NCI-H2029 (cell line): ENCODE data around the gene GP1BA.

ENCODE experiments used
- DNase-seq: peaks from one replicate; lab custom pipeline; 2025; lab: John Stamatoyannopoulos, UW

GP1BA gene

DNA sequence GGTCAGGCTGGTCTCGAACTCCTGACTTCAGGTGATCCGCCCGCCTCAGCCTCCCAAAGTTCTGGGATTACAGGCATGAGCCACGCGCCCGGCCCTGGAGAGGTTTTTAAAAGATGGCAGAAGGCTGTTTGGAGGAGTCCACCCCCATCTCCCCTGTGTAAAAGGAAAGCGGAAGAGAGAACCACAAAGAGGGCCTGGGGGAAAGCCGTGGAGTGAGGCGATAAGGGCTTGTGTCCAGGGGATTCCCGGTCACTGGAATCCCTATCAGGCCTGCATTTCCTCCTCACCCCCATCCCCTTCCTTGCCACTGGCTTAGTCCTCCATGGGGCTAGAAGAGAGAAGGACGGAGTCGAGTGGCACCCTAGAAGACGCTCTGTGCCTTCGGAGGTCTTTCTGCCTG is at the start of gene GP1BA:
GP1BA (plus strand) TSS at position 315 of the 400 bp plus-strand sequence. CDS start 328 bp downstream, outside the sequence.
- no peak for DNase-seq

DNA sequence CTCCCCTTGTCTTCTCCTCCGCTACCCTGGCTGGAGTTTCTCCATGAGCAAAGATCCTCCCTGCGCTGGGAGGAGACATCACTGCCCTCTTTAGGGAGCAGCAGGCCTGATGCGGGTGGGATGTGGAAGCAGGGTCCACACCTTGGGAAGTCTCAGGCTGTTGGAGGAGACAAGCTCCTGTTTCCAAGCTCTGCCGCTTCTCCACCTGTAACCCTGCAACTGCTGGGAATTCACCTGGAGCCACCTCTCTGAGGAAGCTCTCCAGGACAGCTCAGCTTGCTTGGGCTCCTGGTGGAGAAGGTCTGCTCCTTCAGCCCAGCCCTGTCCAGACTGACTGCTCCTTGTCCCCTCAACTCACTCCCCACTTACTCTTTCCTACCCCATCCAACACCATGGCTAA is 47.6 kb upstream of the GP1BA start:
- no peak for DNase-seq

DNA sequence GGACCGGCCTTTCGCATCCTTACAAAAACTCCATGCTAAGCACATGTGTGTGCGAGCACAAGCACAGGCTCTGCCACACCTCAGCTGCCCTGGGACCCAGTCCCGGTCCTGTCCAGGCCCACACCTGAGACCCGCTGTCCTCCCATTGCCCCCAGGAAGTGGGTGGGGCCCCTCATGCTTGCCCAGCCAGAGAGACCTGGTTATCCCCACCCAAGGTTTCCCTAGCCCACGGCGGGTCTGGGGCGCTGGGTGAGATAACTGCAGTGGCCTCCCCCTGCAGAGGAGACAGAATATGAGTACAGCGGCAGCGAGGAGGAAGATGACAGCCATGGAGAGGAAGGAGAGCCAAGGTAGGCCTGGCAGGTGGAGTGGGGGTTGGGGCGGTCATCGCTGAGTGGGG is 45.2 kb upstream of the GP1BA start:
- DNase-seq: no peak

DNA sequence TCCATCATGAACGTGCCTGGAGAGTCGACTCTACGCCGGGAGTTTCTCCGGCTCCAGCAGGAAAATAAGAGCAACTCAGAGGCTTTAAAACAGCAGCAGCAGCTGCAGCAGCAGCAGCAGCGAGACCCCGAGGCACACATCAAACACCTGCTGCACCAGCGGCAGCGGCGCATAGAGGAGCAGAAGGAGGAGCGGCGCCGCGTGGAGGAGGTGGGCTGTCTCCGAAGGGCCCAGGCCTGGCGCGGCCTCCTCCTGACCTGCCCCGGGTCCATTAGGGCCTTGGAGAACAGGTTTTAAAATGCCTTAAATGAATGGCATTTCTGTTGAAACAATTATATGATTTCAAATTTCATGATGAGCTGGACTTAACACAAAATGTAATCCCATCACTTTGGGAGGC is 44.5 kb upstream of the GP1BA start:
- DNase-seq: no peak

DNA sequence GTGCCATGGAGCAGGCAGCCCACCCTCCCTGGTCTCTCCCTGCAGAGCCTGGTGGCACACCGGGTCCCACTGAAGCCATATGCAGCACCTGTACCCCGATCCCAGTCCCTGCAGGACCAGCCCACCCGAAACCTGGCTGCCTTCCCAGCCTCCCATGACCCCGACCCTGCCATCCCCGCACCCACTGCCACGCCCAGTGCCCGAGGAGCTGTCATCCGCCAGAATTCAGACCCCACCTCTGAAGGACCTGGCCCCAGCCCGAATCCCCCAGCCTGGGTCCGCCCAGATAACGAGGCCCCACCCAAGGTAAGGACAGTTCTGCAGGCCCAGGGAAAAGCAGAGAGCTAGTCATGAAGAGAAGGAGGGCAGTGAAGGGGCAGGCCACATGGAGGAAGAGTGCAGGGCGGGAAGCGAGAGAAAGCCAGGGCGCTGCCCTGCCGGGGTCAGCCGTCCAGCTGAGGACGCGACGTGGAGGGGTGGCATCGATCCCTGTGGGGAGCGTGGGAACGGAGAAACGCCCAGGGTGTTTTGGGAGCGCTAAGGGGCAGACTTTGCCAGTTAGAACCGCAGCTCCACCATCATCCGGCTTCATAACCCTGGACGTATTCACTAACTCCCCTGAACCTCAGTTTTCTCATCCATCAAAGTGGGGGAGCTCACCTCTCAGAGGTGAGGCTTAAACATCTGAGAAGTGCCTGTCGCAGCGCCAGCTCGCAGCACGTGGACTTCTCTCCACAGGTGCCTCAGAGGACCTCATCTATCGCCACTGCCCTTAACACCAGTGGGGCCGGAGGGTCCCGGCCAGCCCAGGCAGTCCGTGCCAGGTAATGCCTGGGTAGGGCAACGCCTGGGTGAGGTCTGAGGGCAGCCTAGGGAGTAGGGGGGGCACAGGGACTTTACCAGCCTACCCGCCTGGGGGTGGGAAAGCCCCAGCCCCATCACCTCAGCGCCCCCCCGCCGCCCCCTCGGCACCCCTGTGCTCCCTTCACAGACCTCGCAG is 40.4 kb upstream of the GP1BA start:
- no peak for DNase-seq

DNA sequence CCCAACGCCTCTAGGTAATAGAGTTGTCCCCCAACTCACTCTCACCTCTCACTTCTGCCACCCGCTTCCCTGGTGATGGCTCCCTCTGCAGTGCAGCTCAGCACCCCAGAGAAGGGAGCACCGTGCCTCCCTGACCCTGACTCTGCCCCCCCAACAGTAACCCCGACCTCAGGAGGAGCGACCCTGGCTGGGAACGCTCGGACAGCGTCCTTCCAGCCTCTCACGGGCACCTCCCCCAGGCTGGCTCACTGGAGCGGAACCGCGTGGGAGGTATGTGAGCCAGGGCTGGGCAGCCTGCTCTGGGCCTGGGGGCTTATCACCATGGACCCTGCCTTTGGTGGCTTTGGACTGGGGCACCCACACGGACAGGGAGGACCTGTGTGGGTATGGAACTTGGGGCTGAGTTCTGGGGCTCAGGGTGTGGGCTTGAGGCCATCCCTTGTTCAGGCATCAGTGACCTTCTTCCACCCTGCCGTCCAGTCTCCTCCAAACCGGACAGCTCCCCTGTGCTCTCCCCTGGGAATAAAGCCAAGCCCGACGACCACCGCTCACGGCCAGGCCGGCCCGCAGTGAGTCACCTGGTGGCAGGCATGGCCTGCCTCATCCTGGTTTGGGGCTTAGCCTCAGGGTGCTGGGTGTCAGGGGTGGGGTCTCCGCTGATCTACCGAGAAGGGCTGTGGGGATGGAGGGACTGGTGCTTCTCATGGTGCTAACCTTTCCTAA is 39.4 kb upstream of the GP1BA start:
- no peak for DNase-seq

DNA sequence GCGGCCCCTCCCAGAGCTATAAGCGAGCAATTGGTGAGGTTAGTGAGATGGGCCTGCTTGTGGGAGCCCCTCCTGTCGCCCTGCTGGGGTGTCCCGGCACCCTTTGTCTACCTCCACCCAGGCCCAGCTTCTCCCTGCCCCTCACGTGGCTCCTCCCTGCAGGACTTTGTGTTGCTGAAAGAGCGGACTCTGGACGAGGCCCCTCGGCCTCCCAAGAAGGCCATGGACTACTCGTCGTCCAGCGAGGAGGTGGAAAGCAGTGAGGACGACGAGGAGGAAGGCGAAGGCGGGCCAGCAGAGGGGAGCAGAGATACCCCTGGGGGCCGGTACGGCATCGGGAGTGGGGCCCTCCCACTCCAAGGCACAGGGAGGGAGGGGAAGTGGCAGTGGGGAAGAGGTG is 38.8 kb upstream of the GP1BA start:
- no peak for DNase-seq

DNA sequence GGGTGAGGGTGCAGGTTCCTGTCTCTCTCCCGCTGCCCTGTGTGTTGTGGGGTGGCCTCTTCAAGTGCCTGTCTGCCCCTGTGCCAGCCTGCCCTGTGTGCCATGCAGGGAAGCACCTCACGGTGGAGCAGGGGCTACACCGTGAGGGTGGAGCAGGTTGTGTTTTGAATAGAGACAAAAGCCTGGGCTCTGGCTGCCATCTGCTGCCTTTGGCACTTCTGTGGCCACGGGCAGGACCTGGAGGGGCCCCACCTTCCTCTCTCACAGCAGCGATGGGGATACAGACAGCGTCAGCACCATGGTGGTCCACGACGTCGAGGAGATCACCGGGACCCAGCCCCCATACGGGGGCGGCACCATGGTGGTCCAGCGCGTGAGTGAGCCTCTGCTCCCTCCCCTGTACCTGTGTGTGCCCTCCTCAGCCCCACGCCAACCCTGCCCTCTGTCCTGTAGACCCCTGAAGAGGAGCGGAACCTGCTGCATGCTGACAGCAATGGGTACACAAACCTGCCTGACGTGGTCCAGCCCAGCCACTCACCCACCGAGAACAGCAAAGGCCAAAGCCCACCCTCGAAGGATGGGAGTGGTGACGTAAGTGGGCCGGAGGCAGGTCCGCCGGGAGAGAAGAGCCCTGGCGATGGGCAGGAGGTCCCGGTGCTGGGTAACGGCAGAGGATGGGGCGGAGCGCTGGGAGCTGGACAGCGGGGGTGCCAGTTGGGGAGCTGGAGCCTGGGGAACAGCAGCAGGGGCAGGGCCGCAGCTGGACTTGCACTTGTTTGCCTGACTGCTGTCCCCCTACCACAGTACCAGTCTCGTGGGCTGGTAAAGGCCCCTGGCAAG is 38.1 kb upstream of the GP1BA start:
- no peak for DNase-seq

DNA sequence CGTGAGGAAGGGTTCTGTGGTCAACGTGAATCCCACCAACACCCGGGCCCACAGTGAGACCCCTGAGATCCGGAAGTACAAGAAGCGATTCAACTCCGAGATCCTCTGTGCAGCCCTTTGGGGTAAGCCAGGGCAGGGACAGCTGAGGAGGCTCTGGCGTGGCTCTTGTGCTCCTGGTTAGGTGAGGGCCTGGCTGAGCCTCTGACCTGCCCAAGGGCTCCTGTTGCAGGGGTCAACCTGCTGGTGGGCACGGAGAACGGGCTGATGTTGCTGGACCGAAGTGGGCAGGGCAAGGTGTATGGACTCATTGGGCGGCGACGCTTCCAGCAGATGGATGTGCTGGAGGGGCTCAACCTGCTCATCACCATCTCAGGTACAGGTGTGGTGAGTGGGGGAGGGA is 37.0 kb upstream of the GP1BA start:
- DNase-seq: no peak

DNA sequence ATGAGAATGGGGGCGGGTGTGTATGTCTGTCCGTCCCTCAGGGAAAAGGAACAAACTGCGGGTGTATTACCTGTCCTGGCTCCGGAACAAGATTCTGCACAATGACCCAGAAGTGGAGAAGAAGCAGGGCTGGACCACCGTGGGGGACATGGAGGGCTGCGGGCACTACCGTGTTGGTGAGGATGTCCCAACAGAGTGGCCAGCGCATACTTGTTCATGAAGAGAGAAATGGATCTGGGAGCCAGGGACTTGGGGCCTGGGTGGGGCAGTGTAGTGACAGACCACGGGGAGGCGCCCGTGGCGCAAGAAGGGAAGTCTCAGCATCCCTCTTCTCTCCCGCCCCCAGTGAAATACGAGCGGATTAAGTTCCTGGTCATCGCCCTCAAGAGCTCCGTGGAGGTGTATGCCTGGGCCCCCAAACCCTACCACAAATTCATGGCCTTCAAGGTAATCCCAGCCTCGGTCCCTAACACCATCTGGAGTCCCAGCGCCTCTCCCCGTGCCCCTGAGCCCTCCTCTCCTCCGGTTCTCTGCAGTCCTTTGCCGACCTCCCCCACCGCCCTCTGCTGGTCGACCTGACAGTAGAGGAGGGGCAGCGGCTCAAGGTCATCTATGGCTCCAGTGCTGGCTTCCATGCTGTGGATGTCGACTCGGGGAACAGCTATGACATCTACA is 36.3 kb upstream of the GP1BA start:
- no peak for DNase-seq

DNA sequence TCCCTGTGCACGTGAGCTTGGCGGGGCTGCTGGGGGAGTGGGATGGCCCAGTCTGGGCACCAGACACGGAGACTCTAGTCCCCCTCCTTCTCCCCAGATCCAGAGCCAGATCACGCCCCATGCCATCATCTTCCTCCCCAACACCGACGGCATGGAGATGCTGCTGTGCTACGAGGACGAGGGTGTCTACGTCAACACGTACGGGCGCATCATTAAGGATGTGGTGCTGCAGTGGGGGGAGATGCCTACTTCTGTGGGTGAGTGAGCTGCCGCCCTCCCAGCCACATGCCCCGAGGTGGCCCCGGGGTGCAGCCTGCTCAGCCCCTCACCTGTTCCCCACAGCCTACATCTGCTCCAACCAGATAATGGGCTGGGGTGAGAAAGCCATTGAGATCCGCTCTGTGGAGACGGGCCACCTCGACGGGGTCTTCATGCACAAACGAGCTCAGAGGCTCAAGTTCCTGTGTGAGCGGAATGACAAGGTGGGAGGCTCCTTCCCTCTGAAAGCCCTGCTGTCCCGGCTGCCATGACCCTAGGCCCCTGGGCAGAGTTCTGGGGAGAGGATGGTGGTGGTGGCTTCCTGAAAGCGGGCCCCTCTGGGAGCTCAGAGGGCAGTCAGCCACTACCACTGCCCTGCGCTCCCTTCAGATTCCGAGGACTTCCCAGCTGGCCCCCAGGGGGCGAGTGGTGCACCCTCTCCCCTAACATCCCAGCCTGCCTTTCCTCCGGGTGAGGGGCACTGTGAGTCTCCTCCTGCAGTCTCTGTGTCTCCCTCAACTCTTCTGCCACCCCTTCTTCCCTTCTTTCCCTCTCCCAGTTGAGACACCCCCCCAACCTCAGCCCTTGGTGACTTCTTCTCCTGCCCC is 35.5 kb upstream of the GP1BA start:
- no peak for DNase-seq

DNA sequence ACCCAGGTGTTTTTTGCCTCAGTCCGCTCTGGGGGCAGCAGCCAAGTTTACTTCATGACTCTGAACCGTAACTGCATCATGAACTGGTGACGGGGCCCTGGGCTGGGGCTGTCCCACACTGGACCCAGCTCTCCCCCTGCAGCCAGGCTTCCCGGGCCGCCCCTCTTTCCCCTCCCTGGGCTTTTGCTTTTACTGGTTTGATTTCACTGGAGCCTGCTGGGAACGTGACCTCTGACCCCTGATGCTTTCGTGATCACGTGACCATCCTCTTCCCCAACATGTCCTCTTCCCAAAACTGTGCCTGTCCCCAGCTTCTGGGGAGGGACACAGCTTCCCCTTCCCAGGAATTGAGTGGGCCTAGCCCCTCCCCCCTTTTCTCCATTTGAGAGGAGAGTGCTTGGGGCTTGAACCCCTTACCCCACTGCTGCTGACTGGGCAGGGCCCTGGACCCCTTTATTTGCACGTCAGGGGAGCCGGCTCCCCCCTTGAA is 34.8 kb upstream of the GP1BA start:
- no peak for DNase-seq

DNA sequence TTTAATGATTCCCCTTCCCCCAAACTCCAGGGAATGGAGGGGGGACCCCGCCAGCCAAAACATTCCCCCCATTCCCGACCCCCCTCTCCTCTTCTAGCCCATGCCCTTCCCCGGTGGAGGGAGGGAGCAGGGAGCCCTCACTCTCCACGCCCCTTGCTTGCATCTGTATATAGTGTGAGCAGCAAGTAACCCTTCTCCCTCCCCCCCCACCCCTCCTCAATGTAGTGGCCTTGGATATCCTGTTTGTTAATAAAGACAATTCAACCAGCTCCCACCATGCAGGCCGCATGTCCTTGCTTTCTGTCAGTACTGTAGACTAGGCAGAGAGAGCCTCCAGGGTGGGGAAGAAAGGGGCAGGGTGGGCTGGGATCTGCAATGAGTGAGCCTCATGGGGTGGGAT is 34.3 kb upstream of the GP1BA start:
- DNase-seq: no peak

DNA sequence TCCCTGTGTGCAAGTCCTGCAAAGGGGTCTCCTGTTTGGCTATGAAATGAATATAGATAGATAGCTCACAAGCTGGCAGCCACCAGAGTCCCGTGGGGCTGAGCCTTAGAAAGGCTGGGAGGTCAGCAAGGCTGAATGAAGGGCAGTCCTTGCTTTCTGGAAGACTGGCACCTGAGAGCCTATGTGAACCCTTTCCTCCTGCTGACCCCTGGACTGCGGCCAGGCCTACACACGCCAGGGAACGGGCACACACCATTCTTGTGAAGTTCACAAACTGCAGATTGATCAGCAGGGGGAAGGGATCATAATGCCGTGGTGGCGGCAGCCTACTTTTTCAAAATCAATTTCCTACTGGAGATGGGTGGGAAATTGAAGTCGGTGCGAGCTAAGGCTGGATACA is 33.7 kb upstream of the GP1BA start:
- DNase-seq: no peak

DNA sequence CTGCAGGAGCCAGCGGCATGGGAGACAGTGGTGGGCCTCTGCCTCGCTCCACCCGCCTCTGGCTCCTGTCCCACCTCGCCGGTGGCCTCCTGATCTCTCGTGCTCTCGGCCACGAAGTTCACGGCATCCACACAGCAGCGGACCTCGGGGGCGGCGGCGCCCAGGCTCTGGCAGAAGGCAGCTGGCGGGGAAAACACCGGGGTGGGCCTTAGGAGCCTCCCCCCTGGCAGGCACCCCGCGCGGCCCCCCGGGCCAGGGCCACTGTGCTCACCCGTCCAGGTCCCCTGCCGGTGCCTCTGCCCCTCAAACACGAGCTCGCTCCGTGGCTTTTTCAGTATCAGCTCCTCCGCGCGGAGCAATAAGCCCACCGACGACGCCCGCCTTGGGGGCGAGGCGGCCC is 33.1 kb upstream of the GP1BA start:
- DNase-seq: no peak

DNA sequence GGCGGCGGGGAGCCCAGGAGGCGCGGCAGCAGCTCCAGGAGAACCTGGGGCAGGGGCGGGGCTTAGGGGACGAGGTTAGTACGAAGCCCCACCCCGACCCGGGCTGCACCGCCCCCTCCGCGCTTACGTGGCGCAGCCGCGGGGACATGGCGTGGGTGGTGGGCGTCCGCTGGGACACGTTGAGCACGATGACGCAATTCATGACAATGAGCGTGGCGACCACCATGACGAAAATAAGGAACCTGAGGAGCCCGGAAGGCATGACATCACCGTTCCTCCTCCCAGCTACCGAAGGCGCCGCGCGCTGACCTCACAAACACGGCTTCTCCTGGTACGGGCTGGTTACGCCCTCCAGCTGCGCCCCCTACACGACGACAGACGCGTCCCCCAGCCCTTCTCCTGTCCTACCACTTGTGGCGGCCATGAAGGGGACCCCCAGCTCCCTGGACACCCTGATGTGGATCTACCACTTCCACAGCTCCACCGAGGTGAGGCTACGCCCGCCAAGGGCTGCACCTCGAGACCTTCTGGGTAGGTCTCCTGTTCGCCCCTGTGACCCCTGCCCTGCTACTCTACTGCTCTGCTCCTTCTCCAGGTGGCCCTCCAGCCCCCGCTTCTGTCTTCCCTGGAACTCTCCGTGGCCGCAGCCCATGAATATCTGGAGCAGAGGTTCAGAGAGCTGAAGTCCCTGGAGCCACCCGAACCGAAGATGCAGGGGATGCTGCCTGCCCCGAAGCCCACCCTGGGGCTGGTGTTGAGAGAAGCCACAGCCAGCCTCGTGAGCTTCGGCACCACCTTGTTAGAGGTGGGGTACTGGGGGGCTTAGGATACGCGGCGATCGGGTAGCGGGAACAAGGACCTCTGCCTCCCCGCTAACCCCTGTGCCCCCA is 32.5 kb upstream of the GP1BA start, which contains the start of gene C17orf107:
C17orf107 (plus strand) TSS at position 196 of the 890 bp plus-strand sequence; CDS start at position 423, 227 bp downstream.
- DNase-seq: peak; percentile 33

DNA sequence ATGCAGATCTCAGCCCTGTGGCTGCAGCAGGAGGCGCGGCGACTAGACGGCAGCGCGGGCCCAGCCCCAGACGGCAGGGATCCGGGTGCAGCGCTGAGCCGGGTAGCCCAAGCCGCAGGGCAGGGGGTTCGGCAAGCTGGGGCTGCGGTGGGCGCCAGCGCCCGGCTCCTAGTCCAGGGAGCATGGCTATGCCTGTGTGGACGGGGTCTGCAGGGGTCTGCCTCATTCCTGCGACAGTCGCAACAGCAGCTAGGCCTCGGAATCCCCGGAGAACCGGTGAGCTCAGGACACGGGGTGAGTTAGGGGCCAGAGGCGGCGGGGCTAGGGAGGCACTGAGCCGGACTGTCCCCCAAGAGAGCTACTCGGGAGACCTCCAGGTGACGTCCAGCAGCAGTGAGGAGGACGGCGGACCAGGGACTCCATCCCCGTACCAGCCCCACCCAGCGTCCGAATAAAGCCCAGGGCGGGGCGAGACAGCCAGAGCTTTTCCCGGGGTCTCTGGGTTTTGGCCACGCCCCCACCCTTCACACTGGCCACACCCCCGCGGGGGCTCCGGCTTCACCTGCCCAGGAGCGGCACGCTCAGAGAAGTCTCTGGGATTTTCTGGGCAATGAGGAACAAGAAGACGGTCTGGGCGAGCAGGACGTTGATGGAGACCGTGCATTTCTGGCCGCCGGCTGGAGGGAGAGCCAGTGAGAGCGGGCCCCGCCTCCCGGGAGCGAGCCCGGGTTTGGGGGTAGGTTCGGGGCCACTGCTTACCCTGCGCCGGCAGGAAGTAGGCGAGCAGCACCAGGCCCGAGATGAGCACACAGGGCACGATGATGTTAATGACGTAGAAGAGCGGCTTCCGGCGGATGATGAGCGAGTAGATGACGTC is 31.6 kb upstream of the GP1BA start:
- no peak for DNase-seq

DNA sequence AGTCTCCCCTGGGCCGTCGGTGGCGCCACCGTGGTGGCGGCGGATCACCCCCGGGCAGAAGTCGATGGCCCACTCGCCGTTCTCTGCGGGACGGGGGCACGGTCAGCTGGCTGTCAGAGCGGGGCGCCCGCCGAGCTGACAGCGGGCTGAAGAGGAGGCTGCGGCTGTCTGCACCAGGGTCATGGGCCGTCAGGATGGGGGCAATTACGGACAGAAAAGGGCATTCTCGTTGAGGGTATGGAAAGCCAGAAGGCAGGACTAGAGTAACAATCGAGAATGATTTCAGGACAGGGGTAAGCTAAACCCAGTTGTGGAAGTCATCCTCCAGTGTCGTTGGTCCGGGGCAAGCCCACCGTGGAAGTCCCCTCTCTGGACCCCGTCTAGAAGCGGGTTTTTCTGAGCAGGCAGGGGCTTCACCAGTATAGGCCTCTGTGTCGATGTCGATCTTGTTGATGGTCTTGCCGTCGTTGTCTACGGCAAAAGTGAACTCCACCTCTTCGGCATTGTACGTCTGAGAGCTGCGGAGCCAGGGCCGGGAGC is 30.9 kb upstream of the GP1BA start:
- DNase-seq: no peak
